Right lobe of liver (tissue), 6 donors: Measurements from ENCODE around the gene ARPC1B. TPM values are rescaled to one million over a fixed set of nuclear protein-coding genes. Genes with fewer than 3 reads are reported as not detected.

Source experiments
- ATAC-seq, 4 donors: fragments of 200-7000 bp; cut with Tn5 transposase; one replicate each; pipeline ENCODE4 v1.9.1; 2020; ENCODE audit warnings: mild to moderate bottlenecking in 4 of 4, moderate library complexity in 4 of 4
- DNase-seq, 3 donors: peaks; one replicate each; pipeline ENCODE4 v3.0.0-alpha.2; 2020
- H3K27ac ChIP-seq, 3 donors: fragments of 200-600 bp; one replicate each; pipeline ENCODE4 v1.8.0; 2022
- H3K27me3 ChIP-seq, 2 donors: fragments of 200-600 bp; one replicate each; pipeline ENCODE4 v1.8.0; 2022
- H3K36me3 ChIP-seq, 4 donors: fragments of 200-600 bp; sonication (generic) in 1 of 4; one replicate each; pipeline versions ENCODE4 v1.5.1 to v1.8.0; 2017 to 2022; ENCODE audit warnings: control low read depth in 1 of 4
- H3K4me1 ChIP-seq, 4 donors: fragments of 200-600 bp; sonication (generic) in 1 of 4; one replicate each; pipeline versions ENCODE4 v1.5.1 to v1.8.0; 2017 to 2022; ENCODE audit warnings: control low read depth in 1 of 4
- H3K4me3 ChIP-seq, 3 donors: fragments of 200-600 bp; one replicate each; pipeline ENCODE4 v1.8.0; 2022
- H3K9me3 ChIP-seq, 4 donors: fragments of 200-600 bp; sonication (generic) in 1 of 4; one replicate each; pipeline versions ENCODE4 v1.5.1 to v1.8.0; 2017 to 2022; ENCODE audit warnings: control low read depth in 1 of 4
- CTCF ChIP-seq, 4 donors: fragments of 200-600 bp in 3 of 4; fragments of 450-650 bp in 1 of 4; IDR thresholded peaks; one replicate each; pipeline versions ENCODE4 v1.5.1 to v1.8.0; 2016 to 2022; ENCODE audit warnings: antibody characterized with exemption in 4 of 4, mild to moderate bottlenecking in 2 of 4
- POLR2A ChIP-seq: fragments of 450-650 bp; IDR thresholded peaks from one replicate; pipeline ENCODE4 v1.6.1; 2017; ENCODE audit warnings: antibody characterized with exemption, mild to moderate bottlenecking
- WGBS: methylation state at CpG from one replicate; pipeline ENCODE4 v1.1.6; 2018; ENCODE audit warnings: low coverage, low lambda C conversion rate; ENCODE audit not compliant: insufficient coverage; ENCODE audit errors: missing lambda C conversion rate; 5-methylcytosine and 5-hydroxymethylcytosine counted together
- intact Hi-C, 2 donors: fragments of 100-400 bp; cut with DNase I; formaldehyde crosslinking; loops; one replicate each; pipeline versions ENCODE4 v1.11.2 to v1.14.1; 2022
- total RNA-seq, 6 experiments: library from RNA; depleted of rRNA in 2 of 6; stranded (reverse); fragments of >200 nt in 2 of 6; fragmentation: NEBNext Ultra II Directional in 3 of 6; extraction: Animal tissue kit (Norgen Biotek cat#: 25700) in 3 of 6; gene quantifications; one replicate each; pipeline versions ENCODE4 v1.1.0 to v1.2.4, GENCODE V29; 2016 to 2023
- donor health status: DM: no; HTN: yes; CAD: no.
- donor health status: DM: no; HTN: no; CAD: no.
- donor health status: DM: no; HTN: no; CAD: no.
- donor health status: DM: no; HTN: yes; CAD: no.
- donor health status: DM: no; HTN: yes; CAD: no.

ARPC1B gene
- total RNA-seq, 6 experiments from 2014 or later = 24.4 to 197 (median 52.7) TPM

GRCh38 chr7:99418260-99418659 is 43.7 kb downstream of the ARPC1B start:
- peaks cover 0 to 58% (median 33%) of the 10 kb centered on the region in 4 donors for H3K36me3 ChIP-seq
- no peak overlapping the region for H3K4me3 ChIP-seq
- H3K27me3 ChIP-seq = no peaks in the 10 kb centered on the region
- H3K27ac ChIP-seq = peak overlapping the region in 1 of 3 donors; percentile 70
- TF ChIP-seq POLR2A = no peak
- no peak for TF ChIP-seq CTCF (IDR thresholded peaks at IDR 0.05)
- H3K9me3 ChIP-seq = no peaks in the 10 kb centered on the region
- WGBS = 83% methylated on average over 1 of the region's 9 CpGs
- ATAC-seq = peak in 1 of 4 donors; percentile 3
- intact Hi-C loops = no loop called here
- H3K4me1 ChIP-seq = peaks cover 0 to 34% (median 11%) of the 10 kb centered on the region in 4 donors
- DNase-seq = no peak

- no peaks in the 10 kb centered on the region for H3K9me3 ChIP-seq
- 61% methylated on average over 16 of the region's 29 CpGs for WGBS
- DNase-seq = peak; percentile 46 to 81 (median 75)
- H3K36me3 ChIP-seq = peaks cover 0 to 55% (median 34%) of the 10 kb centered on the region in 4 donors
- TF ChIP-seq CTCF (IDR thresholded peaks at IDR 0.05) = no peak
- TF ChIP-seq POLR2A = no peak
- intact Hi-C loops = no loop called here
- H3K4me3 ChIP-seq = no peak overlapping the region
- peaks cover 0 to 34% (median 11%) of the 10 kb centered on the region in 4 donors for H3K4me1 ChIP-seq
- H3K27me3 ChIP-seq = no peaks in the 10 kb centered on the region
- H3K27ac ChIP-seq = peak overlapping the region in 1 of 3 donors; percentile 70
- ATAC-seq = peak; percentile 68 to 88 (median 78)
Observed at GRCh38 chr7:99419323-99420021, 44.9 kb downstream of the ARPC1B start.

- DNase-seq = no peak
- TF ChIP-seq POLR2A (no peak), CTCF (IDR thresholded peaks at IDR 0.05) (no peak)
- no peak for ATAC-seq
- no peak overlapping the region for H3K27ac ChIP-seq
- intact Hi-C loops = no loop called here
- peaks cover 0 to 31% (median 8%) of the 10 kb centered on the region in 4 donors for H3K4me1 ChIP-seq
- H3K27me3 ChIP-seq = no peaks in the 10 kb centered on the region
- no CpG with 5 or more reads among the region's 5 CpGs for WGBS
- H3K9me3 ChIP-seq = no peaks in the 10 kb centered on the region
- no peak overlapping the region for H3K4me3 ChIP-seq
- peaks cover 0 to 55% (median 35%) of the 10 kb centered on the region in 4 donors for H3K36me3 ChIP-seq
Observed at GRCh38 chr7:99420213-99420612, 45.7 kb downstream of the ARPC1B start.

GRCh38 chr7:99420986-99421385 is 46.5 kb downstream of the ARPC1B start:
- WGBS = 78% methylated on average over 7 of the region's 7 CpGs
- no peaks in the 10 kb centered on the region for H3K27me3 ChIP-seq
- H3K9me3 ChIP-seq = no peaks in the 10 kb centered on the region
- H3K4me1 ChIP-seq = peaks cover 0 to 24% (median 5%) of the 10 kb centered on the region in 4 donors
- H3K36me3 ChIP-seq = peaks cover 0 to 56% (median 35%) of the 10 kb centered on the region in 4 donors
- no peak for TF ChIP-seq POLR2A
- no peak for TF ChIP-seq CTCF (IDR thresholded peaks at IDR 0.05)
- H3K27ac ChIP-seq = no peak overlapping the region
- no peak for DNase-seq
- H3K4me3 ChIP-seq = no peak overlapping the region
- ATAC-seq = no peak
- intact Hi-C loops = no loop called here
